ENCODE data around the gene RBM3.

RBM3 gene

DNA sequence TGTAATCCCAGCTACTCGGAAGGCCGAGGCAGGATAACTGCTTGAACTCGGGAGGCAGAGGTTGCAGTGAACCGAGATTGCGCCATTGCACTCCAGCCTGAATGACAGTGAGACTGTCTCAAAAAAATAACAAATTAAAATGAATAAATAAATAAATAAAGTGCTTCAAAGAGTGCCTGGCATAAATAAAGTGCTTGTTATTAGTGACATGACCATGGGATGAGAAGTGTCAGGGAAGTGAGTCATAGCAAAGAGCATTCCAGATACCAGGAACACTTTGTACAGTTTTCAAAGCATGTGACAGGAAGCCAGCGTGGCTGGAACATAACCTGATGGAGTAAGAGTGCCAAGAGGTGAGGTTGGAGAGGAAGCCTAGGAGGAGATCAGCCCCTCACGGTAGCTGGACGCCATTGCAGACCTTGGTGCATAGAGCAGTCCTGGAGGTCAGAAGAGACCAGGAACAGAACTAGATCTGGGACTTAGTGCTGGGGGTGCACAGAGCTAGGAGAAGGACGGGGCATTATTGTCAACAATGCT is 17.0 kb downstream of the RBM3 start:
- Mint-ChIP-seq H3K9me3 (no peaks in the 10 kb centered on the region), H3K27me3 (ENCODE audit: low read depth) (no peaks in the 10 kb centered on the region), H3K36me3 (ENCODE audit: low read depth) (no peaks in the 10 kb centered on the region), H3K4me1 (ENCODE audit: low read depth) (peaks cover 2% of the 10 kb centered on the region), H3K27ac (no peak overlapping the region), H3K4me3 (no peak overlapping the region)

DNA sequence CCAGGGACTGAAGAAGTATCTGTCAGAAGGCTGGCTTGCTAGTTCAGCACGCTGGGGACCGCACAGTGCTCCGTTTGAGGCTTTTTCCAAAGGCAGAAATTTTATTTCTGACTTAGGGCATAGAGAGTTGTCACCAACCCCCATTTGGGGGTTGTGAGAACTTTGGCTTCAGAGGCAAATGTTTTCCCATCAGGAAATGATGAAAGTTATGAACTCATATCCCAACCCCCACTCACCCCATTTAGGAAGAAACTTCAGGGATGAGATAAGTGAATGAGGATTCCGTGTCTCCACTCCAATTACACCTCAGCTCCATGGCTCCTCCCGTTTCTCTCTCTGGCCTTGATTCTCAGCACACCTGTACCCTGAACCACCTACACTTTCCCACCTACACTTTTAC is 18.7 kb downstream of the RBM3 start:
- H3K36me3 Mint-ChIP-seq (ENCODE audit: low read depth) = peaks cover 2% of the 10 kb centered on the region

DNA sequence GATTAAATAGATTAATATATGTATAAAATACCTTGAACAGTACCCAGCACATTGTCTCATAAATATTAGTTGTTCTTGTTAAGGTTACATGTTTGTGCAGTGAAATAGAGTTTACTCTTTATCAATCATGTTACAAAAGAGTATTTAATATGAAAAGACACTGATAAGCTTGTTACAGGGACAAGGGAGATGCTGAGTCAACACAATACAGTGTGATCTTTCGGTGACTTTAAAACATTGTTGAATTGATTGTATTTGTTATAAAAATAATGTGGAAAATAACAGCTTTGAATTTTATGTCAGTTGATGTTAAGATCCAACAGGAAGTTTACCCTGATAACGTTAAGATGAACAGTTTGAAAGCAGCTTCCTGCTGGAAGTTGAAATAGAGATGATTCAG is 21.6 kb downstream of the RBM3 start:
- H3K4me1 Mint-ChIP-seq (ENCODE audit: low read depth) = peaks cover 8% of the 10 kb centered on the region

More for the DNA sequence above, 18.7 kb downstream of the RBM3 start:
- no peak overlapping the region for H3K27ac Mint-ChIP-seq
- H3K4me1 Mint-ChIP-seq (ENCODE audit: low read depth) = peaks cover 4% of the 10 kb centered on the region
- no peaks in the 10 kb centered on the region for H3K27me3 Mint-ChIP-seq (ENCODE audit: low read depth)
- H3K9me3 Mint-ChIP-seq = no peaks in the 10 kb centered on the region
- no peak overlapping the region for H3K4me3 Mint-ChIP-seq

DNA sequence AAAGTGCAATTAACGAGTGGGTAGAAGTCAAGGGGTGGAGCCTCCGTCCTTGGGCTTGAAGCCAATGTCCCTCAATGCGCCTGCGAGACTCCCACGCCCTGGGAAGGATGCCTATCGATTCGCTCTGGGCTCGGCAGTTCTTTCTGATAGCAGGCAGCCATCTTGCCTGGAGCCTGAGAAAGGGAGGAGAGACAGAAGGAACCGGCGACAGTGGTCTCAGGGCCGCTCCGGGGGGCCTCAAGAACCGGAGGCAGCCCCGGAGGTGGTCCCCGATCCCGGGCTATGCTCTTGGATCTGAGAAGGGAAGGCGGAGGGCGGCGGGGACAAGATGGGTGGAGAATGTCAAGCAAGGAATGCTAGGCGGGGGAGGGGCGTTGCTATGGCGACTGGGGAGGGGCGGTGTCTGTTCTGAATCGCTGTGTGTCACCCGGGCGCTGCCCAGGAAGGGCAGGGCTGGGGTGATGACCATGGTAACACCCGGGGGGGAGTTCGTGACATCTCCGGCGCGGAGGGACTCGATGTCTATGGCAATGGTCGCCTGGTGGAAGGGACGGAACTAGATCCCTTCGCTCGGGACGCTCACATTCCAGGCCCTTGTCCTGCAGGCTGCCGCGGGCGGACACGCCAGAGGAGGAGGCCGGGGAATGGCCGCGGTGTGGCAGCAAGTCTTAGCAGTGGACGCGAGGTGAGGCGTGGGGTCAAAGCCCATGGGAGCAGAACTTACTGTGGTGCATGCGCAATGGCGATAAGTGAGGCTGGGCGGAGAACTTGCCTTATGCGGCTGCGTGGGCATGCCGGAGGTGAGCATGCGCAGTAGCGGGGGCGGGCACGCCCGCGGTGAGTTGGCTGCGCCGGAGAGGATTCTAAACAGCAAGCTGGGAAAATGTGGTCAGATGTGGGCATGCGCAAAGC is 23.3 kb downstream of the RBM3 start, which contains the start of gene WDR13:
Gene WDR13 (plus strand): TSS at position 140 of the 912 bp plus-strand sequence. CDS start 505 bp downstream, at position 645.
- Mint-ChIP-seq H3K9me3 (no peaks in the 10 kb centered on the region), H3K36me3 (ENCODE audit: low read depth) (peaks cover 4% of the 10 kb centered on the region), H3K4me1 (ENCODE audit: low read depth) (peaks cover 6% of the 10 kb centered on the region)

More for the DNA sequence above, 21.6 kb downstream of the RBM3 start:
- Mint-ChIP-seq H3K9me3 (no peaks in the 10 kb centered on the region), H3K4me3 (no peak overlapping the region), H3K36me3 (ENCODE audit: low read depth) (peaks cover 4% of the 10 kb centered on the region), H3K27ac (no peak overlapping the region), H3K27me3 (ENCODE audit: low read depth) (no peaks in the 10 kb centered on the region)

DNA sequence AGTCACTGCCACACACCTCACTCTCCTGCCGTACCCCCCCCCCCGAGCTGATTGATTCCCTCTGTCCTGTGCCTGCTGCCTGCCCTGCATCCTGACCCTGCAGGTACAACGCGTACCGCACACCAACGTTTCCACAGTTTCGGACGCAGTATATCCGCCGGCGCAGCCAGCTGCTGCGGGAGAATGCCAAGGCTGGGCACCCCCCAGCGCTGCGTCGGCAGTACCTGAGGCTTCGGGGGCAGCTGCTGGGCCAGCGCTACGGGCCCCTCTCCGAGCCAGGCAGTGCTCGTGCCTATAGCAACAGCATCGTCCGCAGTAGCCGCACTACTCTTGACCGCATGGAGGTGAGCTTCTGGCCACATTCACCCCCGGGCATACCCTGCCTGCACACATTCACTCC is 24.3 kb downstream of the RBM3 start:
- peaks cover 6% of the 10 kb centered on the region for H3K4me1 Mint-ChIP-seq (ENCODE audit: low read depth)
- H3K27me3 Mint-ChIP-seq (ENCODE audit: low read depth) = no peaks in the 10 kb centered on the region
- H3K4me3 Mint-ChIP-seq = peak overlapping the region; percentile 85
- peak overlapping the region; percentile 95 for H3K27ac Mint-ChIP-seq
- H3K36me3 Mint-ChIP-seq (ENCODE audit: low read depth) = peaks cover 7% of the 10 kb centered on the region
- H3K9me3 Mint-ChIP-seq = no peaks in the 10 kb centered on the region

More for the DNA sequence above, 23.3 kb downstream of the RBM3 start, which contains the start of gene WDR13:
- no peaks in the 10 kb centered on the region for H3K27me3 Mint-ChIP-seq (ENCODE audit: low read depth)
- peak within 1 kb of the TSS; percentile 85 for H3K4me3 Mint-ChIP-seq
- H3K27ac Mint-ChIP-seq = peak within 1 kb of the TSS; percentile 95

DNA sequence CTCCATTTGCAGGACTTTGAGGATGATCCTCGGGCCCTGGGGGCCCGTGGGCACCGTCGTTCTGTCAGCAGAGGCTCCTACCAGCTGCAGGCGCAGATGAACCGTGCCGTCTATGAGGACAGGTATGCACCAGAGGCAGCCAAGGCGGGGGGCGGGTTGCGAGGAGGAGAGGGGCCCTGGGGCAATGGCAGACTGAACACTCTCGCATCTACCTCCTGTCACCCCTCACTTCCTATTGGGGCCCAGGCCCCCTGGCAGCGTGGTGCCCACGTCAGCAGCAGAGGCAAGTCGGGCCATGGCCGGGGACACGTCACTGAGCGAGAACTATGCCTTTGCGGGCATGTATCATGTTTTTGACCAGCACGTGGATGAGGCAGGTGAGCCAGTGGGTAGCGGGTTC is 25.1 kb downstream of the RBM3 start:
- no peaks in the 10 kb centered on the region for H3K27me3 Mint-ChIP-seq (ENCODE audit: low read depth)
- H3K4me3 Mint-ChIP-seq = no peak overlapping the region
- no peak overlapping the region for H3K27ac Mint-ChIP-seq
- H3K9me3 Mint-ChIP-seq = no peaks in the 10 kb centered on the region
- H3K4me1 Mint-ChIP-seq (ENCODE audit: low read depth) = peaks cover 6% of the 10 kb centered on the region
- peaks cover 7% of the 10 kb centered on the region for H3K36me3 Mint-ChIP-seq (ENCODE audit: low read depth)

DNA sequence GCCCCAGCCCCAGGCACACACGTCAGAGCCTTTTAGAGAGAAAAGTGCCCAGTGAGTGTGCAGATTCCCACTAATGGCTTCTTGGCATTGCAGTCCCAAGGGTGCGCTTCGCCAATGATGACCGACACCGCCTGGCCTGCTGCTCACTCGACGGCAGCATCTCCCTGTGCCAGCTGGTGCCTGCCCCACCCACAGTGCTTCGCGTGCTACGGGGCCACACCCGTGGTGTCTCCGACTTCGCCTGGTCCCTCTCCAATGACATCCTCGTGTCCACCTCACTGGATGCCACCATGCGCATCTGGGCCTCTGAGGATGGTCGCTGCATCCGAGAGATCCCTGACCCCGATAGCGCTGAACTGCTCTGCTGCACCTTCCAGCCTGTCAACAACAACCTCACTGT is 25.9 kb downstream of the RBM3 start:
- Mint-ChIP-seq H3K36me3 (ENCODE audit: low read depth) (peaks cover 7% of the 10 kb centered on the region), H3K27me3 (ENCODE audit: low read depth) (no peaks in the 10 kb centered on the region), H3K4me1 (ENCODE audit: low read depth) (peaks cover 6% of the 10 kb centered on the region), H3K9me3 (no peaks in the 10 kb centered on the region), H3K4me3 (no peak overlapping the region), H3K27ac (no peak overlapping the region)

GRCh38 chrX:48601741-48602394 is 27.6 kb downstream of the RBM3 start:
- no peak overlapping the region for H3K4me3 Mint-ChIP-seq
- no peaks in the 10 kb centered on the region for H3K27me3 Mint-ChIP-seq (ENCODE audit: low read depth)
- H3K4me1 Mint-ChIP-seq (ENCODE audit: low read depth) = peaks cover 6% of the 10 kb centered on the region
- no peaks in the 10 kb centered on the region for H3K9me3 Mint-ChIP-seq
- H3K36me3 Mint-ChIP-seq (ENCODE audit: low read depth) = peaks cover 7% of the 10 kb centered on the region
- no peak overlapping the region for H3K27ac Mint-ChIP-seq

DNA sequence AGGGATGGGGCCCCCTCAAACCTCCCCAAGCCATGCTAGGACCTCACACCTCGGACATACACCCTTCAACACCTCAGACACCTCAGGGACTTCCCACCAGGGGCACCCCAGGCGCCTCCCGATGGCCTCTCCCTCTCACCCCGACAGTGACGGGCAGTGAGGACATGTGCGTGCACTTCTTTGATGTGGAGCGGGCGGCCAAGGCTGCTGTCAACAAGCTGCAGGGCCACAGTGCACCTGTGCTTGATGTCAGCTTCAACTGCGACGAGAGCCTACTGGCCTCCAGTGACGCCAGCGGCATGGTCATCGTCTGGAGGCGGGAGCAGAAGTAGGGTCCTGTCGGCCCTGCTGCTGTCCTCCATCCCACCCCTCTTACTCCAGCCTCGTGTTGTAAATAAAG is 30.4 kb downstream of the RBM3 start:
- Mint-ChIP-seq H3K27me3 (ENCODE audit: low read depth) (no peaks in the 10 kb centered on the region), H3K4me1 (ENCODE audit: low read depth) (no peaks in the 10 kb centered on the region), H3K9me3 (no peaks in the 10 kb centered on the region), H3K36me3 (ENCODE audit: low read depth) (peaks cover 3% of the 10 kb centered on the region), H3K27ac (no peak overlapping the region), H3K4me3 (no peak overlapping the region)

DNA sequence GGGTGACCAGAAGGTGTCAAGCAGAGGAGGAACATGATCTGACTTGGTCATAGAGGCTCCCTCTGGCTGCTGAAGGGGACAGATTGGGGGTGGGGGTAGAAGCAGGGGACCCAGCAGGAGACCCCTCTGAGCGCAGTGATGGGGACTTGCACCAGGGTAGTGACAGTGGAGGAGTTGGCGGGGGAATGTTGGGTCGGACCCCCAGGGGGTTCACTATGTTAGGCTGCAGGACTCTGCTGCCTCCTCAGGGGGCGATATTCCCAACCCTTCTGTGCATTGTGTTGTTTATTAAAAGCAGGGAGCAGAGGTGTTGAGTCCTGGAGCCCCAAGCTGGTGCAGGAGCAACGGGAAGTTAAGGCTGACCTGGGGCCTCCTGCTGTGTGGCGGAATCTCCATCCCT is 31.8 kb downstream of the RBM3 start:
- Mint-ChIP-seq H3K4me1 (ENCODE audit: low read depth) (no peaks in the 10 kb centered on the region), H3K27me3 (ENCODE audit: low read depth) (no peaks in the 10 kb centered on the region), H3K4me3 (no peak overlapping the region), H3K9me3 (no peaks in the 10 kb centered on the region), H3K36me3 (ENCODE audit: low read depth) (peaks cover 3% of the 10 kb centered on the region), H3K27ac (no peak overlapping the region)

DNA sequence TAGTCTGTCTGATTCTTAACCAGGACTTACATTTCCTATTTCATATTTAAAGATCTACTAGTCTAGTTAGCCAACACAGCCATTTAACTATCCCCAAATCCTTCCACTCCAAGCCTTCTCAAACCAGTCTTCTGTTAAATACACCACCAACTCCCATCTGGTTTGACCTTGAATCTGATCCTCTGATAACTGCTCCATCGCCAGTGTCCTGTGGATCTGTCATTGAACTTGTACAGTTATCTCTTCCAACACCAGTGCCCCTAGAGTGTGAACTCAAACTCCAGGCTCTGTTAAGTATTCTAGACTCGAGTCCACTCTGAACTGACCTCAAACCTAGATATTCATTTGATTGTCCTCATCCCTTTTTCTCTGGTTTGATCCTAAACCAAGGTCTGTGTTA is 37.4 kb downstream of the RBM3 start:
- Mint-ChIP-seq H3K4me1 (ENCODE audit: low read depth) (no peaks in the 10 kb centered on the region), H3K36me3 (ENCODE audit: low read depth) (no peaks in the 10 kb centered on the region), H3K9me3 (no peaks in the 10 kb centered on the region), H3K4me3 (no peak overlapping the region), H3K27ac (no peak overlapping the region), H3K27me3 (ENCODE audit: low read depth) (no peaks in the 10 kb centered on the region)

GRCh38 chrX:48613502-48614160 is 39.3 kb downstream of the RBM3 start:
- Mint-ChIP-seq H3K27ac (no peak overlapping the region), H3K27me3 (ENCODE audit: low read depth) (no peaks in the 10 kb centered on the region), H3K4me3 (no peak overlapping the region), H3K36me3 (ENCODE audit: low read depth) (no peaks in the 10 kb centered on the region), H3K9me3 (no peaks in the 10 kb centered on the region), H3K4me1 (ENCODE audit: low read depth) (no peaks in the 10 kb centered on the region)

GRCh38 chrX:48616576-48616975 is 42.3 kb downstream of the RBM3 start:
- Mint-ChIP-seq H3K4me3 (no peak overlapping the region), H3K9me3 (no peaks in the 10 kb centered on the region), H3K27ac (no peak overlapping the region), H3K36me3 (ENCODE audit: low read depth) (no peaks in the 10 kb centered on the region), H3K27me3 (ENCODE audit: low read depth) (no peaks in the 10 kb centered on the region), H3K4me1 (ENCODE audit: low read depth) (no peaks in the 10 kb centered on the region)

- H3K27ac Mint-ChIP-seq = no peak overlapping the region
Measured at GRCh38 chrX:48617542-48618340, 43.5 kb downstream of the RBM3 start.

More at GRCh38 chrX:48617542-48618340, 43.5 kb downstream of the RBM3 start:
- H3K9me3 Mint-ChIP-seq = no peaks in the 10 kb centered on the region
- H3K4me1 Mint-ChIP-seq (ENCODE audit: low read depth) = no peaks in the 10 kb centered on the region
- no peak overlapping the region for H3K4me3 Mint-ChIP-seq
- H3K36me3 Mint-ChIP-seq (ENCODE audit: low read depth) = no peaks in the 10 kb centered on the region
- no peaks in the 10 kb centered on the region for H3K27me3 Mint-ChIP-seq (ENCODE audit: low read depth)
